ENCODE results near the gene TXNDC8.
"Not testable (repeated sequence)": the region's sequence is repeated elsewhere in the genome, so short reads cannot be mapped to it uniquely, and the experiment has no call there.

Gene TXNDC8

GRCh38 chr9:110323818-110324217 lies 13.8 kb downstream of the TXNDC8 start:
- no peak for DNase-seq

GRCh38 chr9:110320651-110321445 lies 16.8 kb downstream of the TXNDC8 start:
- DNase-seq: no peak

GRCh38 chr9:110319781-110320492 lies 17.7 kb downstream of the TXNDC8 start:
- no peak for DNase-seq

GRCh38 chr9:110317911-110318310 lies 19.8 kb downstream of the TXNDC8 start:
- no peak for DNase-seq

- DNase-seq: no peak
These were observed 21.2 kb downstream of the TXNDC8 start for GRCh38 chr9:110316261-110317075.

- DNase-seq: not testable (repeated sequence)
These were observed 25.7 kb downstream of the TXNDC8 start for GRCh38 chr9:110311978-110312377.

GRCh38 chr9:110309681-110310080 lies 28.0 kb downstream of the TXNDC8 start:
- DNase-seq: no peak

- no peak for DNase-seq
These were observed 29.0 kb downstream of the TXNDC8 start for GRCh38 chr9:110308633-110309038.

GRCh38 chr9:110307191-110307590 lies 30.5 kb downstream of the TXNDC8 start:
- no peak for DNase-seq

- no peak for DNase-seq
These were observed 34.5 kb downstream of the TXNDC8 start for GRCh38 chr9:110303133-110303532.

GRCh38 chr9:110298043-110298605 lies 39.5 kb downstream of the TXNDC8 start:
- DNase-seq: no peak

- DNase-seq: no peak
These were observed 44.4 kb downstream of the TXNDC8 start for GRCh38 chr9:110293248-110293647.

GRCh38 chr9:110291921-110292557 lies 45.6 kb downstream of the TXNDC8 start:
- no peak for DNase-seq

- no peak for DNase-seq
These were observed 47.7 kb downstream of the TXNDC8 start for GRCh38 chr9:110290001-110290400.

- no peak for DNase-seq
These were observed 49.2 kb downstream of the TXNDC8 start for GRCh38 chr9:110288503-110288902.

- no peak for DNase-seq
These were observed 50.4 kb downstream of the TXNDC8 start for GRCh38 chr9:110287289-110287680.

GRCh38 chr9:110284211-110284844 lies 53.3 kb downstream of the TXNDC8 start:
- no peak for DNase-seq

GRCh38 chr9:110283751-110284150 lies 53.9 kb downstream of the TXNDC8 start:
- DNase-seq: no peak

GRCh38 chr9:110282739-110283081 lies 55.0 kb downstream of the TXNDC8 start:
- no peak for DNase-seq

- DNase-seq: no peak
These were observed 55.5 kb downstream of the TXNDC8 start for GRCh38 chr9:110282018-110282738.

GRCh38 chr9:110278080-110278707 lies 59.5 kb downstream of the TXNDC8 start:
- no peak for DNase-seq

Measured in activated T-cell treated with anti-CD3 and anti-CD28 coated beads for 4 hours (primary cell).